Measurements from ENCODE around the gene LRRC8C.

The LRRC8C gene

GRCh38 chr1:89633800-89634625 lies 1.1 kb downstream of the LRRC8C start:
- no peak for DNase-seq (ENCODE audit: low read depth)

GRCh38 chr1:89635825-89636815 lies 3.2 kb downstream of the LRRC8C start:
- DNase-seq (ENCODE audit: low read depth) = no peak

- no peak for DNase-seq (ENCODE audit: low read depth)
Observed at GRCh38 chr1:89637496-89637895, 4.6 kb downstream of the LRRC8C start.

GRCh38 chr1:89640440-89640839 lies 7.5 kb downstream of the LRRC8C start:
- DNase-seq (ENCODE audit: low read depth) = no peak

- DNase-seq (ENCODE audit: low read depth) = no peak
Observed at GRCh38 chr1:89641781-89642180, 8.9 kb downstream of the LRRC8C start.

- no peak for DNase-seq (ENCODE audit: low read depth)
Observed at GRCh38 chr1:89643577-89643976, 10.7 kb downstream of the LRRC8C start.

- DNase-seq (ENCODE audit: low read depth) = no peak
Observed at GRCh38 chr1:89644119-89644814, 11.3 kb downstream of the LRRC8C start.

- no peak for DNase-seq (ENCODE audit: low read depth)
Observed at GRCh38 chr1:89646259-89646658, 13.3 kb downstream of the LRRC8C start.

GRCh38 chr1:89649783-89650182 lies 16.9 kb downstream of the LRRC8C start:
- no peak for DNase-seq (ENCODE audit: low read depth)

GRCh38 chr1:89652373-89652772 lies 19.5 kb downstream of the LRRC8C start:
- DNase-seq (ENCODE audit: low read depth) = no peak

GRCh38 chr1:89657886-89658285 lies 25.0 kb downstream of the LRRC8C start:
- DNase-seq (ENCODE audit: low read depth) = no peak

- no peak for DNase-seq (ENCODE audit: low read depth)
Observed at GRCh38 chr1:89659322-89660081, 26.6 kb downstream of the LRRC8C start.

GRCh38 chr1:89660224-89661061 lies 27.5 kb downstream of the LRRC8C start:
- DNase-seq (ENCODE audit: low read depth) = no peak

GRCh38 chr1:89665941-89666340 lies 33.0 kb downstream of the LRRC8C start:
- DNase-seq (ENCODE audit: low read depth) = no peak

- DNase-seq (ENCODE audit: low read depth) = no peak
Observed at GRCh38 chr1:89666640-89667039, 33.7 kb downstream of the LRRC8C start.

- DNase-seq (ENCODE audit: low read depth) = no peak
Observed at GRCh38 chr1:89667691-89668090, 34.8 kb downstream of the LRRC8C start.

- no peak for DNase-seq (ENCODE audit: low read depth)
Observed at GRCh38 chr1:89668961-89669360, 36.0 kb downstream of the LRRC8C start.

- DNase-seq (ENCODE audit: low read depth) = no peak
Observed at GRCh38 chr1:89669441-89669840, 36.5 kb downstream of the LRRC8C start.

GRCh38 chr1:89670163-89670562 lies 37.2 kb downstream of the LRRC8C start:
- DNase-seq (ENCODE audit: low read depth) = no peak

- DNase-seq (ENCODE audit: low read depth) = no peak
Observed at GRCh38 chr1:89670711-89671110, 37.8 kb downstream of the LRRC8C start.

Measured in CMK (cell line).